ENCODE results near the gene NATD1. TPM values are rescaled to one million over a fixed set of nuclear protein-coding genes. Genes with fewer than 3 reads are reported as not detected.

The NATD1 gene
- total RNA-seq, 1 experiment from 2014 or later = 7.3 TPM

- H3K4me1 Mint-ChIP-seq = peaks cover 3 to 6% of the 10 kb centered on the region in 2 experiments
- Histone ChIP-seq H3K4ac (ENCODE audit: low read depth, low read length) (no peak overlapping the region), H2AFZ (ENCODE audit: low read length) (no peak overlapping the region), H3K79me1 (ENCODE audit: insufficient read depth, low read depth, low read length, poor library complexity, severe bottlenecking) (no peaks in the 10 kb centered on the region), H2BK20ac (ENCODE audit: low read depth, low read length, poor library complexity, severe bottlenecking) (no peak overlapping the region), H2BK120ac (ENCODE audit: low read depth, low read length, poor library complexity, severe bottlenecking) (no peak overlapping the region), H3K23ac (ENCODE audit: insufficient read length, low read depth, low read length) (no peak overlapping the region), H3K18ac (ENCODE audit: insufficient read length, low read depth, low read length) (no peak overlapping the region), H2AK5ac (ENCODE audit: insufficient read length, low read length) (no peak overlapping the region), H3T11ph (ENCODE audit: low read length) (no peak overlapping the region), H3K4me2 (ENCODE audit: insufficient read depth, insufficient read length, low read length) (no peak overlapping the region), H2BK15ac (ENCODE audit: low read depth, low read length) (no peak overlapping the region), H2BK12ac (ENCODE audit: insufficient read length, low read depth, low read length) (no peak overlapping the region), H4K5ac (ENCODE audit: insufficient read length, low read depth, low read length) (no peak overlapping the region), H3K9me3 (ENCODE audit: control insufficient read depth, low read depth, low read length) (no peaks in the 10 kb centered on the region), H3K56ac (ENCODE audit: insufficient read length, low read depth, low read length) (no peak overlapping the region), H3K14ac (ENCODE audit: insufficient read depth, low read length) (no peak overlapping the region), H3K23me2 (ENCODE audit: insufficient read length, low read depth, low read length, poor library complexity, severe bottlenecking) (no peaks in the 10 kb centered on the region), H3K27ac (ENCODE audit: insufficient read length, low read depth, low read length) (no peak overlapping the region), H4K91ac (ENCODE audit: insufficient read length, low read depth, low read length) (no peak overlapping the region), H2BK5ac (ENCODE audit: insufficient read length, low read length) (no peak overlapping the region), H4K20me1 (ENCODE audit: control insufficient read depth, insufficient read depth, insufficient read length) (no peaks in the 10 kb centered on the region), H3K27me3 (ENCODE audit: insufficient read depth, low read length) (no peaks in the 10 kb centered on the region), H4K8ac (replicated peaks; ENCODE audit: insufficient read length, low read depth, low read length) (no peak overlapping the region), H3K9ac (ENCODE audit: extremely low read depth, insufficient read length, low read length) (no peak overlapping the region), H3K79me2 (ENCODE audit: insufficient read depth, low read length) (no peaks in the 10 kb centered on the region), H3K4me1 (ENCODE audit: insufficient read depth, low read length) (no peaks in the 10 kb centered on the region)
- no peak for DNase-seq
- H3K27ac Mint-ChIP-seq = no peak overlapping the region
- H3K9me3 Mint-ChIP-seq = peaks cover 0 to 4% of the 10 kb centered on the region in 2 experiments; a peak in 1 of 5 replicates
- H3K4me3 Mint-ChIP-seq = no peak overlapping the region
- peaks cover 0 to 2% (median 0%) of the 10 kb centered on the region in 3 experiments; a peak in 2 of 7 replicates for H3K36me3 Mint-ChIP-seq (ENCODE audit: insufficient read depth in 1 of 3, low read depth in 3 of 3)
- WGBS (ENCODE audit: extremely low coverage, insufficient read length, low lambda C conversion rate) = no CpG with 5 or more reads among the region's 6 CpGs
- no peak for TF ChIP-seq CTCF (conservative IDR thresholded peaks at IDR 0.05)
- H3K27me3 Mint-ChIP-seq (ENCODE audit: low read depth) = peaks cover 7% of the 10 kb centered on the region; the same call in 1 of the 2 replicates
These were observed 21.7 kb downstream of the NATD1 start for GRCh38 chr17:21231533-21231932.
